Neutrophil (primary cell): ENCODE data around the gene MBD6.

ENCODE experiments used
- H3K27ac ChIP-seq: fragments of 200-600 bp; sonication (generic); 2 replicates; pipeline ENCODE4 v1.5.1; 2016; ENCODE audit warnings: mild to moderate bottlenecking, moderate library complexity
- H3K27me3 ChIP-seq: fragments of 200-600 bp; sonication (generic); 2 replicates; pipeline ENCODE4 v1.6.0; 2016; ENCODE audit warnings: mild to moderate bottlenecking
- H3K36me3 ChIP-seq: fragments of 200-600 bp; sonication (generic); 2 replicates; pipeline ENCODE4 v1.5.1; 2017
- H3K4me1 ChIP-seq, 2 experiments: fragments of 200-600 bp in 1 of 2; sonication (generic) in 1 of 2; 1 replicate in 1 of 2; 2 replicates in 1 of 2; pipeline versions ENCODE4 v1.5.1 to v1.6.1; 2013 to 2016; ENCODE audit warnings: low read depth in 1 of 2, low read length in 1 of 2, mild to moderate bottlenecking in 1 of 2, moderate library complexity in 1 of 2; ENCODE audit not compliant: control insufficient read depth in 1 of 2, insufficient read depth in 1 of 2
- H3K4me3 ChIP-seq, 2 experiments: fragments of 200-600 bp in 1 of 2; sonication (generic) in 1 of 2; 1 replicate in 1 of 2; 2 replicates in 1 of 2; pipeline ENCODE4 v1.5.1; 2013 to 2016; ENCODE audit warnings: low read depth in 1 of 2, low read length in 1 of 2, mild to moderate bottlenecking in 1 of 2, moderate library complexity in 1 of 2
- H3K9me3 ChIP-seq: fragments of 200-600 bp; sonication (generic); 2 replicates; pipeline ENCODE4 v1.5.1; 2016
- CTCF ChIP-seq: fragments of 200-600 bp; sonication (generic); IDR thresholded peaks from 2 replicates; pipeline ENCODE4 v1.5.1; 2016; ENCODE audit warnings: antibody characterized with exemption

MBD6 gene

DNA sequence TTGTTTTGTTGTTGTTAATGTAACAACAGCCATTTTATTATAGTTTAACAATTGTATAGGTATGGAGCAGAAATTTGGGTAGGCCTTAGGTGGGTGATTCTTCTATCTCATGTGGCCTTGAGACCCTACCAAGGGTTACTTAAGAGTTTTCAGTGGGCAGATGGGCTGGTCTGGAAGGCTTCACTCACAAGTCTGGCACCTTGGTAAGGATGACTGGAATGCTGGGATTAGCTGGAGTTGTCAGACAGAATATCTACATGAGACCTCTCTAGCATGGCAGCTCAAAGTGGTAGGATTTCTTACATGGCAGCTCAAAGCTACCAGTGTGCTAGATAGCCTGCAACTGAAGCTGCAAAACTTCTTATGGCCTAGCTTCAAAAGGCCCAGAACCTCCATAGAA, 36.9 kb upstream of the MBD6 start:
- H3K9me3 ChIP-seq = no peaks in the 10 kb centered on the region
- no peaks in the 10 kb centered on the region for H3K27me3 ChIP-seq
- no peak for TF ChIP-seq CTCF
- H3K4me3 ChIP-seq = no peak overlapping the region
- peak overlapping the region; percentile 23 for H3K27ac ChIP-seq
- H3K4me1 ChIP-seq = peaks cover 32% of the 10 kb centered on the region in 2 experiments
- peaks cover 20% of the 10 kb centered on the region for H3K36me3 ChIP-seq

- Histone ChIP-seq H3K9me3 (no peaks in the 10 kb centered on the region), H3K4me1 (peaks cover 19% of the 10 kb centered on the region in 2 experiments), H3K27me3 (no peaks in the 10 kb centered on the region), H3K27ac (peak overlapping the region; percentile 86), H3K36me3 (peaks cover 33% of the 10 kb centered on the region), H3K4me3 (peak overlapping the region; percentile 69 to 90)
- TF ChIP-seq CTCF = no peak
Observed at GRCh38 chr12:57487055-57487596, 35.5 kb upstream of the MBD6 start.

GRCh38 chr12:57487597-57488401, 34.8 kb upstream of the MBD6 start, which contains the start of gene MARS1:
Gene MARS1 (plus strand): TSS chr12:57488068. CDS start chr12:57488091, 23 bp downstream.
- Histone ChIP-seq H3K4me1 (peaks cover 19% of the 10 kb centered on the region in 2 experiments), H3K27me3 (no peaks in the 10 kb centered on the region), H3K9me3 (no peaks in the 10 kb centered on the region), H3K4me3 (peak within 1 kb of the TSS; percentile 69 to 90), H3K27ac (peak within 1 kb of the TSS; percentile 86), H3K36me3 (peaks cover 40% of the 10 kb centered on the region)
- TF ChIP-seq CTCF = peak; percentile 54

DNA sequence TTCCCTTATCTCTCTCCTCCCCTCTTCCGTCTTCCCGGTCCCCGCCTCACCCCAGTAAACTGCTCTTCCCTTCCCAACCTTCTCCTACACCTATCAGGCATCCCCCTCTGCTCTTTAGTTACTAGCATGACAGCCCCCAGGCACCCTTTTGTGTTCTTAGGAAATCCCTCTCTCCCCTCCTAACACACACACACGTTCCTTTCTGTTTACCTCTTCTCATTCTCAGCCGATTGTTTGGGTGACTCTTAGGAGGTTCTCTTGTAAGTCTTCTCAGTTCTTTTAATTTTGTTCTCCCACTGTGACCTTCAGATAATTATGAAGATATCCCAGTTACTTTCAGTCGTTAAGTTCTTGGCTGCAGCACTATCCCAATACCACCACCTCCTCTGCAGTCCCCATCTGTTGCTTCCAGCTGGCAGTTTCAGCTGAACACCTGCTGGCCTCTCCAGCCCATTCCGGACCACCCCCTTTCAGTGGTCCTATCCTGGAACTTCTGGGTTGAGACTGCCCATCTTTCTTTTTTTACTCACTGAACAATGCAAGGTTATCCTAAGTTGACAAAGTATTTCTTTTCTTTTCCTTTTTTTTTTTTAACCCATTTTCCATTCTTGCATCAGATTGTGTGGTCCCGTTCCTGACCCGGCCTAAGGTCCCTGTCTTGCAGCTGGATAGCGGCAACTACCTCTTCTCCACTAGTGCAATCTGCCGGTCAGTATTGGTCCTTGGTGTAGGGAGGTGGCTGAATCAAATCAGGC, 34.0 kb upstream of the MBD6 start:
- Histone ChIP-seq H3K4me3 (peak overlapping the region; percentile 69 to 90), H3K9me3 (no peaks in the 10 kb centered on the region), H3K27ac (peak overlapping the region; percentile 86), H3K4me1 (peaks cover 19% of the 10 kb centered on the region in 2 experiments), H3K27me3 (no peaks in the 10 kb centered on the region), H3K36me3 (peaks cover 42% of the 10 kb centered on the region)
- no peak for TF ChIP-seq CTCF

DNA sequence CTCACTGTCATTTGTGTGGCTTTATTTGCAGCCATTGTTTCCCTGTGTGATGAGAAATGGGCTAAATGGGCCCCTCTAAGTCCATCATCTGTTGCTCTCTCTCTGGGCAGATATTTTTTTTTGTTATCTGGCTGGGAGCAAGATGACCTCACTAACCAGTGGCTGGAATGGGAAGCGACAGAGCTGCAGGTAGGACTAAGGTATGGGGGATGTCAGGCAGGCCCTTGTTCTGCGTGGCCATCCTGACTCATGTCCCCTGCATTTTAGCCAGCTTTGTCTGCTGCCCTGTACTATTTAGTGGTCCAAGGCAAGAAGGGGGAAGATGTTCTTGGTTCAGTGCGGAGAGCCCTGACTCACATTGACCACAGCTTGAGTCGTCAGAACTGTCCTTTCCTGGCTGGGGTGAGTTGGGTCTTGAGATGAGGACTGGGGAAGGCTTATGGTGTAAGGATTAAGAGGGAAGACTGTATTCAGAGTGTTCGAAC, 33.4 kb upstream of the MBD6 start:
- H3K27ac ChIP-seq = no peak overlapping the region
- H3K9me3 ChIP-seq = no peaks in the 10 kb centered on the region
- peaks cover 45% of the 10 kb centered on the region for H3K36me3 ChIP-seq
- TF ChIP-seq CTCF = no peak
- H3K4me3 ChIP-seq = peak overlapping the region in 1 of 2 experiments; percentile 90
- H3K27me3 ChIP-seq = no peaks in the 10 kb centered on the region
- H3K4me1 ChIP-seq = peaks cover 19% of the 10 kb centered on the region in 2 experiments
